Breast epithelium (tissue), 4 donors: ENCODE results near the gene ATRAID. TPM values are rescaled to one million over a fixed set of nuclear protein-coding genes. Genes with fewer than 3 reads are reported as not detected.

Experiments used
- DNase-seq, 2 donors: peaks; one replicate each; pipeline ENCODE4 v3.0.0-alpha.2; 2019; ENCODE audit warnings: low spot score in 2 of 2
- H3K27ac ChIP-seq, 2 donors: fragments of 200-600 bp; sonication (generic) in 1 of 2; one replicate each; pipeline ENCODE4 v1.5.1; 2016 to 2019; ENCODE audit warnings: mild to moderate bottlenecking in 1 of 2
- H3K27me3 ChIP-seq, 2 donors: fragments of 200-600 bp; sonication (generic) in 1 of 2; one replicate each; pipeline versions ENCODE4 v1.5.1 to v1.6.0; 2017 to 2019; ENCODE audit warnings: control low read depth in 1 of 2, mild to moderate bottlenecking in 1 of 2
- H3K36me3 ChIP-seq: fragments of 200-600 bp; one replicate; pipeline ENCODE4 v1.5.1; 2019
- H3K4me1 ChIP-seq, 2 donors: fragments of 200-600 bp; sonication (generic); one replicate each; pipeline ENCODE4 v1.5.1; 2016 to 2019; ENCODE audit warnings: control low read depth in 1 of 2
- H3K4me3 ChIP-seq, 3 donors: fragments of 200-600 bp; sonication (generic); 1 replicate in 2 of 3; 2 replicates in 1 of 3; pipeline ENCODE4 v1.5.1; 2016 to 2019; ENCODE audit warnings: mild to moderate bottlenecking in 3 of 3, moderate library complexity in 2 of 3
- H3K9me3 ChIP-seq, 2 donors: fragments of 200-600 bp; sonication (generic) in 1 of 2; one replicate each; pipeline ENCODE4 v1.5.1; 2016 to 2019; ENCODE audit warnings: control low read depth in 1 of 2
- POLR2A ChIP-seq: fragments of 450-650 bp; IDR thresholded peaks from one replicate; pipeline ENCODE4 v1.6.1; 2016; ENCODE audit warnings: antibody characterized with exemption, mild to moderate bottlenecking, moderate library complexity
- POLR2AphosphoS5 ChIP-seq, 3 donors: sonication (generic); formaldehyde crosslinking; IDR thresholded peaks; one replicate each; pipeline ENCODE4 v1.6.1; 2017; ENCODE audit warnings: antibody characterized with exemption in 3 of 3
- intact Hi-C: fragments of 100-400 bp; cut with DNase I; formaldehyde crosslinking; loops from one replicate; pipeline ENCODE4 v1.15.1; 2023; ENCODE audit warnings: low total_unique reads
- total RNA-seq, 3 donors: library from RNA; depleted of rRNA; stranded (reverse); fragments of >200 nt; gene quantifications; one replicate each; pipeline ENCODE4 v1.1.0, GENCODE V29; 2016
- TF ChIP-seq, protein P1 (sequence below), 3 donors: fragments of 450-650 bp; IDR thresholded peaks; one replicate each; pipeline ENCODE4 v1.5.1; 2016 to 2017; ENCODE audit warnings: antibody characterized with exemption in 3 of 3, mild to moderate bottlenecking in 3 of 3, moderate library complexity in 3 of 3

Gene ATRAID
- total RNA-seq, 3 donors from 2014 or later, result 146 to 243 (median 177) TPM

GRCh38 chr2:27245626-27246025 lies 33.8 kb downstream of the ATRAID start:
- TF ChIP-seq, protein P1, sequence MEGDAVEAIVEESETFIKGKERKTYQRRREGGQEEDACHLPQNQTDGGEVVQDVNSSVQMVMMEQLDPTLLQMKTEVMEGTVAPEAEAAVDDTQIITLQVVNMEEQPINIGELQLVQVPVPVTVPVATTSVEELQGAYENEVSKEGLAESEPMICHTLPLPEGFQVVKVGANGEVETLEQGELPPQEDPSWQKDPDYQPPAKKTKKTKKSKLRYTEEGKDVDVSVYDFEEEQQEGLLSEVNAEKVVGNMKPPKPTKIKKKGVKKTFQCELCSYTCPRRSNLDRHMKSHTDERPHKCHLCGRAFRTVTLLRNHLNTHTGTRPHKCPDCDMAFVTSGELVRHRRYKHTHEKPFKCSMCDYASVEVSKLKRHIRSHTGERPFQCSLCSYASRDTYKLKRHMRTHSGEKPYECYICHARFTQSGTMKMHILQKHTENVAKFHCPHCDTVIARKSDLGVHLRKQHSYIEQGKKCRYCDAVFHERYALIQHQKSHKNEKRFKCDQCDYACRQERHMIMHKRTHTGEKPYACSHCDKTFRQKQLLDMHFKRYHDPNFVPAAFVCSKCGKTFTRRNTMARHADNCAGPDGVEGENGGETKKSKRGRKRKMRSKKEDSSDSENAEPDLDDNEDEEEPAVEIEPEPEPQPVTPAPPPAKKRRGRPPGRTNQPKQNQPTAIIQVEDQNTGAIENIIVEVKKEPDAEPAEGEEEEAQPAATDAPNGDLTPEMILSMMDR (IDR thresholded peaks at IDR 0.05), result no peak
- TF ChIP-seq POLR2AphosphoS5 (IDR thresholded peaks at IDR 0.05) (no peak), POLR2A (no peak)
- Histone ChIP-seq H3K9me3 (no peaks in the 10 kb centered on the region), H3K4me1 (no peaks in the 10 kb centered on the region), H3K27ac (no peak overlapping the region), H3K4me3 (no peak overlapping the region), H3K27me3 (peaks cover 0 to 6% of the 10 kb centered on the region in 2 donors), H3K36me3 (peaks cover 7% of the 10 kb centered on the region)
- no peak for DNase-seq
- intact Hi-C loops, result no loop called here

GRCh38 chr2:27247893-27248292 lies 36.1 kb downstream of the ATRAID start:
- DNase-seq, result no peak
- no peak overlapping the region for H3K4me3 ChIP-seq
- H3K9me3 ChIP-seq, result no peaks in the 10 kb centered on the region
- TF ChIP-seq, protein P1 (IDR thresholded peaks at IDR 0.05), result no peak
- TF ChIP-seq POLR2AphosphoS5 (IDR thresholded peaks at IDR 0.05) (no peak), POLR2A (no peak)
- peaks cover 0 to 12% of the 10 kb centered on the region in 2 donors for H3K27me3 ChIP-seq
- H3K27ac ChIP-seq, result no peak overlapping the region
- H3K36me3 ChIP-seq, result no peaks in the 10 kb centered on the region
- intact Hi-C loops, result no loop called here
- H3K4me1 ChIP-seq, result no peaks in the 10 kb centered on the region

GRCh38 chr2:27249159-27249890 lies 37.5 kb downstream of the ATRAID start:
- Histone ChIP-seq H3K27ac (no peak overlapping the region), H3K4me3 (no peak overlapping the region), H3K27me3 (peaks cover 0 to 20% of the 10 kb centered on the region in 2 donors), H3K4me1 (no peaks in the 10 kb centered on the region), H3K36me3 (no peaks in the 10 kb centered on the region), H3K9me3 (no peaks in the 10 kb centered on the region)
- intact Hi-C loops, result no loop called here
- DNase-seq, result no peak
- TF ChIP-seq, protein P1 (IDR thresholded peaks at IDR 0.05), result no peak
- no peak for TF ChIP-seq POLR2A
- TF ChIP-seq POLR2AphosphoS5 (IDR thresholded peaks at IDR 0.05), result no peak

DNA sequence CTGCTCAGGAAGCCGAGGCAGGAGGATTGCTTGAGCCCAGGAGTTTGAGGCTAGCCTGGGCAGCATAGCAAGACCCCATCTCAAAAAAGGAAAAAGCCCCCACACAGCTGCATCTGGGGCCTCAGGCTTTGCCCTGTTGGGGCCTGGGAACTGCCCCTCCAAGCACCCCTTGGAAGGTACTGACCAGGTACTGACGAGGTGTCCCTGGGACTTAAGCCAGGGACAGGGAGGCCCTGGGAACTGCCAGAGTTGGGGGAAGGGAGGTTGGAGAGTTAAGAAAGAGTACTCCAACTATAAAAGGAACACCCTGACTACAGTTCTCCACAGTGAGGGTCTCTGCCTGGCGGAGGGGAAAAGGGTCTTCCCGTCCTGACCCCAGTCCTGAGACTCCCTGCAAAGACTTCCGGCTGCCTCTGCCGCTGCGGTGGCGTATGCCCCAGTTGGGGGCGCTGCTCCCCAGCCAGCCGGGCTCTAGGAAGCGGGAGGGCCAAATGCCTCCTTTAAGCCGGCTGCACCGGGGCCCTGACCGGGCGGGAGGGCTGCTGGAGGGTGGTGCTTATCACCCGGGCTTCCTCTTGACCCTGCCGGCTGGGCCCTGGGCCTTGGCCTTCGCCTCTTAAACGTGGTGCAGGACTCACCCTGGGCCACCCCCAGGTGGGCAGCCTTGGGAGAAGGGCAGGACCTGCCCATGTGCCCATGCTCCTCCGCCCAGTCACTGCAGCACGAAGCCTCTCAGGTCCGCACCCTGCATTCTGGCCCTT lies 38.2 kb downstream of the ATRAID start:
- no peak overlapping the region for H3K27ac ChIP-seq
- H3K4me1 ChIP-seq, result no peaks in the 10 kb centered on the region
- DNase-seq, result no peak
- no peak overlapping the region for H3K4me3 ChIP-seq
- peaks cover 0 to 22% of the 10 kb centered on the region in 2 donors for H3K27me3 ChIP-seq
- no peaks in the 10 kb centered on the region for H3K9me3 ChIP-seq
- no peak for TF ChIP-seq POLR2AphosphoS5 (IDR thresholded peaks at IDR 0.05)
- TF ChIP-seq POLR2A, result no peak
- no peaks in the 10 kb centered on the region for H3K36me3 ChIP-seq
- intact Hi-C loops, result no loop called here

DNA sequence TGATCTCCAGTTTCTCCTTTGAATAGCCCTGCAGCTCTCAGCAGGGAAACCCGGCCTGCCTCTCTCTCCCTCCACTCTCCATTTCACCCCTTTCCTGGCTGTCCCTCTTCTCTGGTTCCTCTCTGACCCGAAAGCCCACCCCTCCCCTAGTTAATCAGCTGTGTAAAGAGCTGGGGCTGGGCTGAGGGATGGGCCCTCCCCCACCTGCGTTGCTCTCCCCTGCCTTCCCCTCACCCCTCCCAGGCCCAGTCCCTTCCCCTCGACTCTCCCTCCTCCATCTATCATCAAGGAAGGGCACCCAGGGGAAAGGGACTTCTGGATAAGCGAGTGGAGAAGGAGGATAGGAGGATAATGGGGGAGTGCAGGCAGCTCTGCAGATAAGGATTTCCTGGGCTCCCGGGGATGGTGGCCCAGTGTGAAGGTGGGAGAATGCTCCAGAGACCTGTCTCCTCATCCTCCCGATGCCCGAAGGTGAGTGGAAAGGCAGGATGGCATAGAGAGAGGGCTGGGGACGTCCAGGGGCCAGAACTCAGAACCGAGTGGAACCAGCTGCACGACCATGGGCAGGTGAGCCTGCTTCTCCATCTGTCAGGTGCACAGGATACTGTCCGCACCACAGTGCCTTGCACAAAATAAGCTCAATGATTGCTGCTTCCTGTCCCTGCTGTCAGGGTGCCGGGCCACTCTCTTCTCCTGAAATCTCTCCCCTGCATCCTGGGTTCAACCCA lies 39.0 kb downstream of the ATRAID start:
- no peaks in the 10 kb centered on the region for H3K36me3 ChIP-seq
- H3K27ac ChIP-seq, result no peak overlapping the region
- no peaks in the 10 kb centered on the region for H3K9me3 ChIP-seq
- peaks cover 0 to 22% of the 10 kb centered on the region in 2 donors for H3K27me3 ChIP-seq
- H3K4me3 ChIP-seq, result no peak overlapping the region
- no peaks in the 10 kb centered on the region for H3K4me1 ChIP-seq
- no peak for DNase-seq
- intact Hi-C loops, result no loop called here
- TF ChIP-seq POLR2A (no peak), POLR2AphosphoS5 (IDR thresholded peaks at IDR 0.05) (no peak)
- TF ChIP-seq, protein P1 (IDR thresholded peaks at IDR 0.05), result no peak
